Effector memory CD4-positive, alpha-beta T cell (primary cell): ENCODE results near the gene GPR25.
A peak's percentile ranks its signal among the peaks of the same experiment; 100 is the strongest.

Experiments
- DNase-seq, 3 donors: peaks; one replicate each; pipeline ENCODE4 v3.0.0-alpha.2; 2020
- H3K27ac ChIP-seq: 2 replicates; pipeline ENCODE4 v1.7.0; 2013; ENCODE audit warnings: mild to moderate bottlenecking, low read length, moderate library complexity; ENCODE audit not compliant: insufficient read depth, poor library complexity, severe bottlenecking
- H3K27me3 ChIP-seq: replicated peaks from 2 replicates; pipeline ENCODE4 v1.7.0; 2013; ENCODE audit warnings: mild to moderate bottlenecking, low read length; ENCODE audit not compliant: insufficient read depth, control insufficient read depth, poor library complexity, severe bottlenecking
- H3K36me3 ChIP-seq: 2 replicates; pipeline ENCODE4 v1.7.0; 2013; ENCODE audit warnings: mild to moderate bottlenecking, low read length, moderate library complexity; ENCODE audit not compliant: control insufficient read depth, insufficient read depth
- H3K4me1 ChIP-seq: 2 replicates; pipeline ENCODE4 v1.7.0; 2013; ENCODE audit warnings: low read length, mild to moderate bottlenecking; ENCODE audit not compliant: control insufficient read depth, insufficient read depth, poor library complexity, severe bottlenecking
- H3K4me3 ChIP-seq: 2 replicates; pipeline ENCODE4 v1.7.0; 2013; ENCODE audit warnings: low read length, low read depth, mild to moderate bottlenecking; ENCODE audit not compliant: insufficient read depth, poor library complexity, severe bottlenecking
- H3K9me3 ChIP-seq: 2 replicates; pipeline ENCODE4 v1.7.0; 2013; ENCODE audit warnings: mild to moderate bottlenecking, low read length, moderate library complexity; ENCODE audit not compliant: control insufficient read depth

The GPR25 gene

DNA sequence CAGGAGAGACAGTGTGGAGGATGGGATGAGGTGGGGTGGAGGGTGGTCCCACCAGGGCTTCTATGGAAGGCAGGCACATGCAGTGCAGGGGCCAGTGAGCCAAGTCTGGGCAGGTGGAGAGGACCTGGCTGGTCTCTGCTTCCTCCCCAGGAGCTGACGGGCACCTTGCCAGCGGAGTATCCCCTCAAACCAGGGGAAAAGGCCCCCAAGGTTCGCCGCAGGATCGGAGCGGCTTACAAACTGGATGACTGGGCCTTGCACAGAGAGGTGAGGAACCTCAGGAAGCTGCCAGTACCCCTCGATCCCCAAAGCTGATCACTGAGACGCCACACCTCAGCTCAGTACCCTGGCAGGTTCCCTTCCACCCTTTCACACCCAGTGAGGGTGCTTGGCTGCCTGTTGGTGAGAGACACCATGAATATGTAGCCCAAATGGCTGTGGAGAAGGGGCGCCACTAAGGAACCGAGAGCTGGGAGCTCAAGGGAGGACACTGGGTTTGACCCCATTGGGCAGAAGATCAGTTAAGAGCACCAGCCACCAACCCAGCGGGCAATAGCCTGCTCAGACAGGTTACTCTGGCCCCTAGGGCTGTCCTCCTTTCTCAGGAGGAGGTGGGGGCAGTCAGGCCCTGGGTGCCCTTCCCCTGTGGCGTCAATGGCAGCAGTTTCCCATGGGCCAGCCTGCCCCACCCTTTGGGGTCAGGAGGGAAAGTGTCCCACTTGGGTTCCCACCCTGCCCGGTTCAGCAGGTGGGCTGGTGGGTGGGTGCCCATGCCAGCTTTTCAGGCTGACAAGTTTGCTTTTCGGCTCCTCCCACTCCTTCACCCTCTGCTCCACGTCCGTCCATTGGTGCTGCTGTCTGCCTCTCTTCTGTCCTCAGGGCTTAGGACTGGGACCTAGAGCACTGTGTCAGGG lies 27.4 kb downstream of the GPR25 start:
- no peaks in the 10 kb centered on the region for H3K27me3 ChIP-seq
- no peaks in the 10 kb centered on the region for H3K4me1 ChIP-seq
- H3K36me3 ChIP-seq, result no peaks in the 10 kb centered on the region
- no peak overlapping the region for H3K27ac ChIP-seq
- DNase-seq, result no peak
- no peaks in the 10 kb centered on the region for H3K9me3 ChIP-seq
- H3K4me3 ChIP-seq, result no peak overlapping the region

DNA sequence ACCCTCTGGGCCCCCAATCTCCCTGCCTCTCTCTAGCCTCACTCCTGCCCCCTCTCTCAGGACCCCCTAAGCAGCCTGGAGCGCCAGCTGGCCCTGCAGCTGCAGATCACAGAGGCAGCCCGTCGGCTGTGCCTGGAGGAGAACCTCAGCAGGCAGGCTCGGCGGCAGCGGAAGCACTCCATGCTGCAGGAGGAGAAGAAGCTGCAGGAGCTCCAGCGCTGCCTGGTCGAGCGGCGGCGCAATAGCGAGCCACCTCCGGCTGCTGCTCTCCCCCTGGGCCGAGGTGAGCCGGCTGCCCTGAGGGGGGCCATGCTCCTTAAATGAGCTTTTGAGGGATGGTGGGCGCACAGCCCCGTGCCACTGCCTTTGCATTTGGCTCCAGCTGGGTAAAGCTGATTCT lies 28.1 kb downstream of the GPR25 start:
- H3K27ac ChIP-seq, result no peak overlapping the region
- H3K4me3 ChIP-seq, result no peak overlapping the region
- peaks cover 4% of the 10 kb centered on the region for H3K4me1 ChIP-seq
- DNase-seq, result no peak
- H3K27me3 ChIP-seq, result no peaks in the 10 kb centered on the region
- no peaks in the 10 kb centered on the region for H3K9me3 ChIP-seq
- H3K36me3 ChIP-seq, result no peaks in the 10 kb centered on the region

DNA sequence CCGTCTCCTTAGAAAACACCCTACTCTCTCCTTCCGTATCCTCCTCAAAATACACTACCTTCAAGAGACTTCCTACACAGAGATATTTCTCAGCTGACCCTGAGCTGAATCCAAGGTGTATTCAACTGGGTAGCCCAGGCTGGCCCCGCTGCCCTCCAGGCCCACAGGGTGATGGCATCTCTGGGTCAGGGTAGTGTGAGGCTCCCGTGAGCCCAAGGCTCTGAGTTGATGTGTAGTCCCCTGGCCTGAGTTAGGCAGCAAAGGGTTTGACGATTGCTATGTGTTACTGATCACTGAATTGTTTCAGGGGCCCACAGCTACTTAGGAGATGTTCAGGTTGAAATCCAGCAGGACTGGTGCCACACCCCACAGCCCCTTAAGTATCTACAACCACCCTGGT lies 28.6 kb downstream of the GPR25 start:
- Histone ChIP-seq H3K27me3 (no peaks in the 10 kb centered on the region), H3K36me3 (no peaks in the 10 kb centered on the region)

DNA sequence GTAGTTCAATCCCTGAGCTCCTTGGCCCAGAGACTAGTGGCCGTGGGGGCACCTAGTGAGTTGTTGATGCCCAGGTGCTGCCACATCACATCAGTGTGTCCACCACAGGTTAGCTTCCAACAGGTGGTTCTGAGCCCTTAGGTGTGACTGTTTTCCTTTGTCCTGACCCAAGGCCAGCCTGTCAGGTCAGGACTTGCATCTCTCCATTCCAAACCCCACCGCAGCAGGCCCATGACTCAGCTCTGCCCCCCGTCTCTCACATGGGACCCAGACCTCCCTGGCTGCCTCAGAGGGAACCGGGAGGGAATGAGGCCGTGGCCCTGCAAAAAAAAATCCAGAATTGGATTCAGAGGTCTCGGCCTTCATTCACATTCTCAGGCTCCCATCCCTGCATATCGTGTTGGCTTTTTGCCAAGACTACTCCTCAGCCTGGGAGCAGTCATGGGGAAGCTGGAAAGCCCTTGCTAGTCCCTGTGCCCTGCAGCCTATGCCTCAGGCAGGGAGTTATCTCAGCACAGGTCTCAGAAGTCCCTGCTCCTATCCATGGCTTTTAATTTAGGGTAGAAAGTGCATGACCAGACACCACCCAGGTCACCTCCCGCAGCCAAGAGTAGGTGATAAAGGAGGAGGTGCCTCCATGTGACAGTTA lies 29.1 kb downstream of the GPR25 start:
- no peaks in the 10 kb centered on the region for H3K27me3 ChIP-seq
- H3K4me1 ChIP-seq, result peaks cover 7% of the 10 kb centered on the region
- no peaks in the 10 kb centered on the region for H3K36me3 ChIP-seq
- H3K9me3 ChIP-seq, result no peaks in the 10 kb centered on the region
- H3K4me3 ChIP-seq, result no peak overlapping the region
- no peak overlapping the region for H3K27ac ChIP-seq
- DNase-seq, result no peak

More for the DNA sequence above, 28.6 kb downstream of the GPR25 start:
- Histone ChIP-seq H3K9me3 (no peaks in the 10 kb centered on the region), H3K4me3 (no peak overlapping the region), H3K27ac (no peak overlapping the region), H3K4me1 (peaks cover 7% of the 10 kb centered on the region)
- DNase-seq, result no peak

DNA sequence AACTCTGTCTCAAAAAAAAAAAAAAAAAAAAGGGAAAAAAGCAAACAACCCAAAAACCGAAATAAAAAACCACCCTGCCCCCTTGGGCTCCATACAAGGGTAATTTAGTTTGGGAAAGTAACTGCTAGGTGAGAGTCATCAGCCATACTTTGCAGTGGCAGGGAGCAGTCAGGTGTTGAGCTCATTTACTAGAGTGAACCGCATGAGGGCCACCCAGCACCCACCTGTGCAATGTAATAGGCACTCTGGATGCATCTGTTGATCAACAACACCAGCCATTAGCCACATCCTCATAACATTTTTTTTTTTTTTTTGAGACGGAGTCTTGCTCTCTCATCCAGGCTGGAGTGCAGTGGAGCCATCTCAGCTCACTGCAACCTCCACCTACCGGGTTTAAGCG lies 31.0 kb downstream of the GPR25 start:
- peak in 1 of 3 donors; percentile 15 for DNase-seq
- H3K36me3 ChIP-seq, result no peaks in the 10 kb centered on the region
- no peak overlapping the region for H3K27ac ChIP-seq
- H3K4me3 ChIP-seq, result no peak overlapping the region
- H3K4me1 ChIP-seq, result peaks cover 7% of the 10 kb centered on the region
- H3K9me3 ChIP-seq, result no peaks in the 10 kb centered on the region
- H3K27me3 ChIP-seq, result no peaks in the 10 kb centered on the region

DNA sequence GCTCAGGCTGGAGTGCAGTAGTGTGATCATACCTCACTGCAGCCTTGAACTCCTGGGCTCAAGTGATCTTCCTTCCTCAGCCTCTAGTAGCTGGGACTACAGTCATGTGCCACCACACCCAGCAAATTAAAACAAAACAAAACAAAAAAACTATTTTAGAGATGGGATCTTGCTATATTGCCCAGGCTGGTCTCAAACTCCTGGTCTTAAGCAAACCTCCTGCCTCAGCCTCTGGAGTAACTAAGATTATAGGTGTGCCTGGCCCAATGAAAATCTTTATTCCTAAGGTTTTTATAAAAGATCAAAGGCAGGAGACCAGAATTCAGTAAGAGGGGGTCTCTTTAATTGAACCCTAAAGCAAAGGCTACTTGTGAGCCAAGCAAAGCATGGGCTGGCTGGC lies 32.0 kb downstream of the GPR25 start:
- Histone ChIP-seq H3K36me3 (no peaks in the 10 kb centered on the region), H3K4me1 (peaks cover 7% of the 10 kb centered on the region), H3K27ac (no peak overlapping the region), H3K9me3 (no peaks in the 10 kb centered on the region), H3K4me3 (no peak overlapping the region), H3K27me3 (no peaks in the 10 kb centered on the region)
- DNase-seq, result no peak

DNA sequence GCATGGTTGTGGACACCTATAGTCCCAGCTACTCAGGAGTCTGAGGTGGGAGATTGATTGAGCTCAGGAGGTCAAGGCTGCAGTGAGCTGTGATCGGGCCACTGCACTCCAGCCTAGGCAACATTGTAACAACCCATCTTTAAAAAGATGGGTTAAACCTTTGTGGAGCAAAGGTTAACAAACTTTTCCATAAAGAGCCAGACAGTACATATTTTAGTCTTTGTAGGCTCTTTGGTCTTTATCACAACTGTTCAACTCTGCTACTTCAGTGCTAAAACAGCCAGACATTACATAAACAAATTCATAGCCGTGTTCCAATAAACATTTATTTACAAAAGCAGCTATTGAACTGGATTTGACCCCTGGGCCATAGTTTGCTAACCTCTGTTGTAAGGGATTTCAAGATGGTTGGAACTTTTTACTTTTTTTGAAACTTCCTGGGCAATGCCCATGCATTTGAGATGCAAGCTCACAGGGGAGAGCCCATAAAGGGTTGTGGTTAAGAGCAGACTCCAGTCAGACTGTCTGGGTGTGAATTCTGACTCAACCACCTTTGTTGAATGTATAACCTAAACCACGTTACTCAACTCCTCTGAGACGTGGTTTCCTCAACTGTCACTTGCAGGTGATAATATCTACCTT lies 32.8 kb downstream of the GPR25 start:
- DNase-seq, result peak; percentile 27 to 48 (median 46)
- Histone ChIP-seq H3K27ac (no peak overlapping the region), H3K27me3 (no peaks in the 10 kb centered on the region), H3K36me3 (no peaks in the 10 kb centered on the region), H3K4me3 (no peak overlapping the region), H3K9me3 (no peaks in the 10 kb centered on the region), H3K4me1 (peaks cover 7% of the 10 kb centered on the region)

DNA sequence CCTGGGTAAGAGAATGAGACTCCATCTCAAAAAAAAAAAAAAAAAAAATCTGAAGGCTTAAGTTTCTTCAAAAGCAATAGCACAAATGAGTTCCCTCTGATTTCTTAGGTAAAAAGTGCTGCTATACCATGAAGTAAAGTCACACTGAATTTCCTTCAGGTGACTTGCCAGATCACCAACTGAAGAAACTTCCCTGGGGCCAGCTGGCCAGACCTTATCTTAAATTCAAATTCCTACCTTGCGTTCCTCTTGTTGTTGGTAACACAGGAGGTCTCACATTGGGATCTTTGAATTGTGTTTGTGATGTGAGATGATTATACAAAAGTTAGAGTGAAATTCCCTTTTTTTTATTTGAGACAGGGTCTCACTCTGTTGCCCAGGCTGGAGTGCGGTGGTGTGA lies 33.7 kb downstream of the GPR25 start:
- Histone ChIP-seq H3K9me3 (no peaks in the 10 kb centered on the region), H3K27ac (no peak overlapping the region), H3K4me3 (no peak overlapping the region), H3K4me1 (peaks cover 7% of the 10 kb centered on the region), H3K36me3 (no peaks in the 10 kb centered on the region), H3K27me3 (no peaks in the 10 kb centered on the region)
- DNase-seq, result no peak

DNA sequence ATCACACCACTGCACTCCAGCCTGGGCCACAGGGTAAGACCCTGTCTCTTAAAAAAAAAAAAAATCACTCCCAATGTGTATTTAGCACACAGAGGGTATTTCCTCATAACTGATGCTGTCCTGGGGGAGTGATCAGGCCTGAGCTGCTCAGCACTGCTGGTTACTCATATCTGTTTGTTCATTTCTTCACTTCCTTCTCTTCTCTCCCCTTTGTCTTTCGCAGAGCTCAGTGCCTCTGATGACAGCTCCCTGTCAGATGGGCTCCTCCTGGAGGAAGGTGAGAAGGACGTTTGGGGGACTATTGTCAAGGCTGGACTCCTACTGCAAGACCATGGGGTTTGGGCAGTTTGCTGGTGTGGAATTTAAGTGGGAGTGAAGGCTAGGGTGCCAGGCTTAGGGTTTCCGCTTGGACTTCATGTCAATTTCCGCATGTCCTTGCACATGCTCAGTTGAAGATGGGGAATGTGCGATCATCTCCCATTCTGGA lies 34.9 kb downstream of the GPR25 start:
- H3K9me3 ChIP-seq, result no peaks in the 10 kb centered on the region
- no peaks in the 10 kb centered on the region for H3K36me3 ChIP-seq
- H3K4me3 ChIP-seq, result no peak overlapping the region
- H3K27ac ChIP-seq, result no peak overlapping the region
- H3K27me3 ChIP-seq, result no peaks in the 10 kb centered on the region
- H3K4me1 ChIP-seq, result peaks cover 7% of the 10 kb centered on the region
- DNase-seq, result no peak
